NCI-H146 treated with DMSO at 0.1 percent for 48 hours (cell line): ENCODE results near the gene WDR37.
"Not testable (repeated sequence)": the region's sequence is repeated elsewhere in the genome, so short reads cannot be mapped to it uniquely, and the experiment has no call there.

Source experiments
- DNase-seq: peaks from one replicate; lab custom pipeline; 2025; ENCODE audit not compliant: unreplicated experiment; lab: John Stamatoyannopoulos, UW

Gene WDR37

DNA sequence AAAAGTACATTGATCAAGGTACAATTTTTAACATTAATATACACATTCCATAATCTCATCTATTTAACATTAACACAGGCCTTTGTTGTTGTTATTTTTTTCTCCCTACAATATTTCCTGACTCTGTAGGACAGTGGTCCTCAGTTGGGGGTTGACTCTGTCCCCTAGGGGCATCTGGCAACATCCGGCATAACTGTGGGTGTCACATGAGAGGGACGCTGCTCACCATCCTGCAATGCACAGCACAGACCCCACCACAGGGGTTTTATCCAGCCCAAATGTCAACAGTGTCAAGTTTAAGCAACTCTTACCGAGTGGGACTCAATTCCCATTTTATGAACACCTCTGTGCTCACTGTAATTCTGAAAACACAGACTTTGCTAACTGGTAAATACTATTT lies 16.1 kb upstream of the WDR37 start:
- DNase-seq = no peak

DNA sequence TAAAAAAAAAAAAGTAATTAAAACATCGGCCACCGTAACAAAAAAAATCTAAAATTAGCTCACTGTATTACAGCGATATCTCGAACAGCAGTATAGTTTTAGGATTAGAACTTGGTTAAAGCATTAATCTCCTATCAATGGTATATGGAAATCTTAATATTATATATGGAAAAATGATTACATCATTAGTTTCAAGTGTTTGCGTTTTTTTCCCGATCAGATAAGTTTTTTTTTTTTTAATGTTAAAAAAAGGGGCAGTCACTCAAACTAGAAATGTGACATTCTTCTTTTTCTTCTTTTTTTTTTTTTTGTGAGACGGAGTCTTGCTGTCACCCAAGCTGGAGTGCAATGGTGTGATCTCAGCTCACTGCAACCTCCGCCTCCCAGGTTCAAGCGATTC lies 14.7 kb upstream of the WDR37 start:
- no peak for DNase-seq

DNA sequence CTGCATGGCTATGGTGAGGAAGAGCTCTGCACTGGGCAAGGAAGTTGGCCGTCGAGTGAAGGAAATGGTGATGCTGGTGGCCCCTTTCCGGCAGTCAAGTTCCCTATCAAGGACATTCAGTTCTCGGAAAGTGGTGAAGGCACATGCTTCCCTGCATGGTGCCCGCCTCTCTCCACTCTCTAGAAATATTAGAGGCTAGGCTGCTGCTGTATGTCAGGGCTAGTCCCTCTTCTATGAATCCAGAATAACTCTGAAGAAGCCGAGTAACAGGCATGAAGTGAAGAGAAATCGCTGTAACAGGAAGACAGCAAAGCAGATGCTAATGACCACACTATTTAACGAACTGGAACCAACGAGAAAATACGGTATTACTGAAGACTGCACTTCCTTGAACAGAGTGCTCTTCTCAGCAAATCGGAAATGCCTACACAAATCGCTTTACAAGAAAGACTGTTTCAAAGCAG lies 12.6 kb upstream of the WDR37 start:
- no peak for DNase-seq

DNA sequence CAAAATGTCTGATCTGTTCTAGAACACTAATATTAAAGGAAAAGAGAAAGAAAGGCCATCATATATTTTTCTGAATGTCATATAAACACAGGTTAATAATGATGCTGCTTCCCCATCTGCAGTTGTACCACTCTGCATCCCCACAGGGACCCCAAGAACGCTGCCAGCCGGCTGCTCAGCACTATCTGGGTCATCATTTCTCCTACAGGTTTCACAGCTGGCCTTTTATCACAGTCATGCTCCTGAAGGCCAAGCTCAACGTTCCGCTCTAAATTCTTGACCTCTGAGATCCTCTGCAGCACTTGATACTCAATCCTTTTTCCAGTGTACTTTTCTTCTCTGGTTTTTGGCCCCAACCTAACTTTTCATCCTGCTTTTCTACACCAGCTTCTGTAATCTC lies 12.0 kb upstream of the WDR37 start:
- DNase-seq = no peak

DNA sequence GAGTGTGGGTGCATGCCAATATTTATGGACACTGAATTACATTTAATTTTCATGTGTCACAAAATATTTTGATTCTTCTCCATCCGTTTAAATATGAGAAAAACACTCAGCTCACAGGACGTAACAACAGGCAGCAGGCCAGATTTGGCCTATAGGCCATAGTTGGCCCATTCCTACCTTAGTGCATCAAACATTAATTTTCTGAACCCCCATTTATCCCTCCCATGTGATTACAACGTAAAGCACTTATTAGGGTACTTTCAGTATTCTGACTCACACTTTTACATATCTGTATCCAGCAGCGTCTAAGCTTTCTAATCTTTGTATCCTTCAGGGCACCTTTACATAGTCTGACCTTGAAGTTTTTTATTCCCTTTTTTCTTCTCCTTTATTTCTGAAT lies 11.2 kb upstream of the WDR37 start:
- DNase-seq = no peak

DNA sequence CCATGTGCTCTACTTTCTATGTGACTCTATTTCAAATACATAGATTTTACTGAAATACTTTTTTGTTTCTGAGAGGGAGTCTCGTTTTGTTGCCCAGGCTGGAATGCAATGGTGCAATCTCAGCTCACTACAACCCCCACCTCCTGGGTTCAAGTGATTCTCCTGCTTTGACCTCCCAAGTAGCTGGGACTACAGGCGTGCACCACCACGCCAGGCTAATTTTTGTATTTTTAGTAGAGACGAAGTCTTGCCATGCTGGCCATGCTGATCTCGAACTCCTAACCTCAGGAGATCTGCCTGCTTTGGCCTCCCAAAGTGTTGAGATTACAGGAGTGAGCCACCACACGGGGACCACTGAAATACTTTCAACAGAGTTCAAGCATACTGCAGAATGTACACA lies 10.8 kb upstream of the WDR37 start:
- no peak for DNase-seq

DNA sequence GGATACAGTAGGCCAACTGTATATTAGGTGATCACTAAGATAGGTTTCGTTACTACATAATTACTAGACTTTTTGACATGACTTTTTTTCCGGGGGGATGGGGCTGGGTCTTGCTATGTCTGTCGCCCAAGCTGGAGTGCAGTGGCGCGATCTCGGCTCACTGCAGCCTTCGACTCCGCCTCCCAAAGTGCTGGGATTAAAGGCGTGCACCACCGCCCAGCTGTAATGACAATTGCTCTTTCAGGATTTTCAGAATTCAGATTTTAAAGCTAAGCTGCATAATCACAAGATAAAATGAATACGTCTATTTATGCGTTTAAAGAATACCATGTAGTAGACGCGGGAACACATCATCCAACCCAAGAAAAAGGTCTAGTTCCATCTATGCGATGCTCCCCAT lies 8.2 kb upstream of the WDR37 start:
- no peak for DNase-seq

DNA sequence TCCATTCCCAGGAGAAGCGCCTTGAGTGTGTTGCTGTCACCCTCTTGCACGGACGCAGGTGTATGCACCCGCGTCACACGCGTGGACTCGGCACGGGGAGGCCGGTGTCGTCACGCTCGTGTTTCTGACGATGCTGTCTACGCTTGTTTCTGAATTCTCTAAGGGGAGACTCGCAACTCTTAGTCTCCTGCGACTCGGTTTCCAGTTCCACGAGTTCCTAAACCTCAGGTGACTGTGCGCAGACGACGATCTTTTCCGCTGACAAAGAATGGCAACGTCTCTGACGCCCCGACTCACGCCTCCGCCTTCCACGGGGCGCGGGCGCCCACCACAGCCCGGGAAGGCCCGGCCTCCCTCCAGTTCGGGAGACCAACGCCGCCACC lies 7.8 kb upstream of the WDR37 start:
- no peak for DNase-seq

DNA sequence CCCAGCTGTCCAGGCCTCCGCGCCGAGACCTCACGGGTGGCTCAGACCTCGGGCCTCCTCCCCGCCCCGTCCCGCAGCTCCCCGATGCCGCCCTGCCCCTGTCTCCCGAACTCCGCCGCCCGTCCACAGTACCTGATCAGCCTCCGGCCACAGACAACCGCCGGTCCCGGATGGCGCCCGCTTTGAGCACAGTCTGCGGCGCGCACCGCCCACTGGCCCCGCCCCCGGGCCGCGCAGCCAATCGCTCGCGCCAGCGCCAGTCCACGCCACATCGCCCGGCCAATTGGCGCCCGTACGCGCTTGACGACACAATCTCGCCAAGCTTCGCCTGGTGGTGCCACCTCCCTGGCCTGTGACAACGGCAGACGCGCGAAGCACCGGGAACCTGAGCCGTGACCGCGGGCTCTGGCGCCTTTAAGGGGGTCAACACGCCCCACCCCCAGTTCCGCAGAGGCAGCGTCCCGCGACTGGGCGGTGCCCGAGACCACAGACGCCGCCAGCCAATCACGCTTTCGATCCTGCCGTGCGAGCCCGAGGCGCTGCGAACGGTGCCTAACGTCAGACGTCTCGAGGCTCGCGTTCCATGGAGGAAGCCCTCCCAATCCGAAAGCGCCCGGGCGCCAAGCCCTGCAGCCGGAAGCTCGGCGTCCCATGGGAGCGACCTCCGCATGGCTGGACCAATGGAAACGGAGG lies 7.3 kb upstream of the WDR37 start, which contains the start of gene IDI1:
Gene IDI1, minus strand, starts transcription at position 388 of the 693 bp plus-strand sequence. Its CDS starts 116 bp downstream, at position 272.
- DNase-seq = peak; percentile 100

DNA sequence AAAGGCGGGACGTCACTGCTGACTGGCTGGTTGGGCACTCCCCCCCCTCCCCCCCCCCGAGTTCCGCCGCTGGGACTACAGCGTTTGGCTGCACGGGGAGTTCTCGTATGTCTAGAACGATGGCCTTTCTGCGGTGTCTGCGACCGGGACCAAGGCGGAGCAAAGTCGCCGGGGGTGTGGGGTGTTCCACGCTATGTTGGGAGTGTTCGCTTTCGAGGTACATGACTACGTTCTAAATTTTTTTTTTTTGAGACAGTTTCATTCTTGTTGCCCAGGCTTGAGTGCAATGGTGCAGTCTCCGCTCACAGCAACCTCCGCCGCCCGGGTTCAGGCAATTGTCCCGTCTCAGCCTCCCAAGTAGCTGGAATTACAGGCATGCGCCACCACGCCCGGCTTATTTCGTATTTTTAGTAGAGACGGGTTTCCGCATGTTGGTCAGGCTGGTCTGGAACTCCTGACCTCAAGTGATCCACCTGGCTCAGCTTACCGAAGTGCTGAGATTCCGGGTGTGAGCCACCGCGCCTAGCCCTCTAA lies 6.7 kb upstream of the WDR37 start:
- no peak for DNase-seq

DNA sequence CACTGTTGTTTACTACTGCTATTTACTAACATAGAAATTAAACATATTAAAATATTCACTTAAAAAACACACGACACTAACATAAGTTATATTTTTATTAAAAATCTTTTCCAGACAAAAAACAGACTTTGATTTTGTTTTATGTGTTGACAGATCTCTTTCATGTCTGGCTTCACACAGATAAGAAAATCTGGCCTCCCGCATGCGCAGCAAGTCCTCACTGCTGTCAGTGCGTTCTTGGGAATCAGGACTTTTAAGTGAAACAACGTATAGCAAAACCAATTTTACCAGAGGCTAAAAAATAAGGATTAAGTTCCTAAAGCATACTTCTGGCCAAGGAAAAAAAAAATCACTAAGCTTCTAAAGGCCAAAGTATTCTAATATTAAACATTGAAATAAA lies 6.0 kb upstream of the WDR37 start:
- DNase-seq = no peak

DNA sequence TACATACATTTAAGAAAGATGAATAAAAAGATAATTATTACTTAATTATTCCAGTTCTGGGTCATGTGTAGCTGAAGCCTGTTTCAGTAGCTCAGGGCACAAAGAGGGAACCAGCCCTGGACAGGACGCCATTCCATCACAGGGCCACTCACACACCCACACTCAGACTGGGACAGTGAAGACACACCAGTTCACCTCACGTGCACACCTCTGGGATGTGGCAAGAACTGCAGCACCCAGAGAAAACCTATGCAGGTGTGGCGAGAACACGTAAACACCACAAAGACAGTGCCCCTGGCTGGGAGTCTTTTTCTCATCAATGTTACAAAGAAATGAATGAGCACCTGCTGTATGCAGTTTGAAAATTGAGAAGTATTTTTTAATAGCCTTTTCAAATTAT lies 5.6 kb upstream of the WDR37 start:
- DNase-seq = no peak

DNA sequence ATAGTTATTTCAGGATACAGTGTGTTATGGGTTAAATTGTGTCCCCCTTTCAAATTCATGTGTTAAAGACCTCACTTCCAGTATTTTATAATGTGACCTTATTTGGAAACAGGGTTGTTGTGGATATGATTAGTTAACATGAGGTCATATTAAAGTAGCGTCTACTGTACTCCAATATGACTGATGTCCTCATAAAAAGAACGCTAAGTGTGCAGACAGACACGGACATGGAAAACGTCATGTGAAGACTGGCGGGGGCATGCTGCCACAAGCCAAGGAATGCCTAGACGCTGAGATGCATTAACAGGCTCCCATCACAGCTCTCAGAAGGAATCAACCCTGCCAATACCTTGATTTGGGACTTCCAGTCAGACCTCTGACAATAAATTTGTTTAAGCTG lies 1.5 kb upstream of the WDR37 start:
- DNase-seq = no peak

DNA sequence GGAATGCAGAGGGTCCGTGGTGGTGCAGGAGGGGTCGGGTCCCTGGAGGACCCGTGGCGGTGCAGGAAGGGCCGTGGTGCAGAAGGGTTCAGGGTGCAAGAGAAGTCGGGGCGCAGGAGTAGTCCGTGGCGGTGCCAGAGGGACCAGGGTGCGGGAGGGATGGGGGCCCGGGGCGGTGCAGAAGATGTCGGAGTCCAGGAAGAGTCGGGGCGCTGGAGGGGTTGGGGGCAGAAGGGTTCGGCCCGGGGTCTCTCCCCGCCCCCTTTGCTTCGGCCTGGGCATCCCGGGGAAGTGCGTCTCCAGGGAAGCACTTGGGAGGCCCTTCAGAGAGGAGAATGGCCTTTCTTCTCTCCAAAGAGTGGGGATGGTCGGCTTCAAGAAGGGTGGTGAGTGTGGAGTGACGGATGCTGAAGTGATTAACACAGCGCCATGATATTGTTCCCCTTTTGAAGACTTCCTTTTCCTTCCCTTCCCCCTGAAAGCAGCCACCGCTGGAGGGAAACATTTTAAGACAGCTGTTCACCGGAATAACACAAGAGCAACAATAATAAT lies 997 bp downstream of the WDR37 start:
- no peak for DNase-seq

DNA sequence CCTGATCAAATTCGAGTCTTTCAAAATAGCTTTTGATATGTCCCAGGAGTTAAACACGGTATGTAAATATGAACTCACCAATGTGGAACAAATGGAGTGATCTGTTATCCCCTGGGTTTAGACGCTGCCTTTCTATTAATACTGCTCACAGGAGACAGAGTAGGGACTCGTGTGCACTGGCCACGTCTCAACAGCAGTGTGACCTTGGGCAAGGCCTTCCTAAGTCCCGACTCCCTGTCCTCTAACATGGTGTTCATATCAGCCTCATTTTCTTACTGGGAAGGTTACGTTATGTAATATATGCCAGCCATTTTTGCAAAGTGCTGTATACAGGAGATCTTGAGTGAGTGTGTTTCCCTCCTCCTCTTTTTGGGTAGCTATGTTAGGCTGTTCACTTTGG lies 1.8 kb downstream of the WDR37 start:
- DNase-seq = no peak

DNA sequence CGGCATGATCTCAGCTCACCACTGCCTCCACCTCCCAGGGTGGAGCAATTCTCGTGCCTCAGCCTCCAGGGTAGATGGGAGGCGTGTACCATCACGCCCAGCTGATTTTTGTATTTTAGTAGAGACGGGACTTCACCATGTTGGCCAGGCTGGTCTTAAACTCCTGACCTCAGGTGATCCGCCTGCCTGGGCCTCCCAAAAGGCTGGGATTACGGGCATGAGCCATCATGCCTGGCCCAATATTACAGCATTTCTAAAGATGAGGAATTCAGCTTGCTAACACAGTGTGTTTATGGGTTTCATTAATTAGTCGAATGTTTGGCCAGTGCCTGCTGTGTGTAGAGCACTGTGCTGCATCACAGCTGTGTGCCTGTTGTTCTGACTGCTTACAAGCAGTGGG lies 3.7 kb downstream of the WDR37 start:
- no peak for DNase-seq

DNA sequence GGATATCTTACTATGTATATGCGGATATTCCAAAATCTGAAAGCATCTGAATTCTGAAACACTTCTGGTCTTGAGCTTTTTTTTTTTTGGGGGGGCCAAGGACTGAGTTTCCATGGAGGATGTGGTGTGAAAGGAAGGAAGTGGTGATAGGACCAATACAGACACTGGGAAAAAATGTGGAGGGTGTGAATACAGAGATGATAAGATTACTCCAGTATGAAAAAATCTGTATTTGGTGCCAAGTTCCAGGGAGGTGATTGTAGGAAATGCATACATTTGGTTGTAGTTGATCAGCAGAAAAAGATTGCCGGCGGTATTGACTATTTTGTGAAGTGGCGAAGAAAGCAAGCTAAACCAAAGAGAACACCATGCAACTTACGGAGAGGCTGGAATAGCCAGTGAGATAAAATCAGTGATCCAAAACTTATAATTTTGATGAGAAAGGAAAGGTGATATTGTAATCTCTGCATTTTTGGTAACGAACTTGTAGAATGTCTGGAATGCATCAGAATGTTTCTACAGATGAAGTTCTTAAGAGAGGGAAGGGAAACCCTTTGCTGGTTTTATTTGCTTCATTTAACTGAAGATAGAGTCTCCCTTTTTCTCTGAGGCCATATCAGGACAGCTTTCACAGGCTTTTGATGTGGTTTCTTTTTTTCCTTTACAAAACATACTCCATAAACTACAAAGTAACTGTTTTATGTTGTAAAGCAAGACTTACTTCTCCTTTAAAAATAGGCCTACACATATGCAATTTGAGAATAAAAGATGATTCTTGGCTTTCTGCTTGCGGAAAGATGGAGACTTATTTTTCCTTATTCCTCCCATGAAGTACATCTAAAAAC lies 6.0 kb downstream of the WDR37 start:
- no peak for DNase-seq

DNA sequence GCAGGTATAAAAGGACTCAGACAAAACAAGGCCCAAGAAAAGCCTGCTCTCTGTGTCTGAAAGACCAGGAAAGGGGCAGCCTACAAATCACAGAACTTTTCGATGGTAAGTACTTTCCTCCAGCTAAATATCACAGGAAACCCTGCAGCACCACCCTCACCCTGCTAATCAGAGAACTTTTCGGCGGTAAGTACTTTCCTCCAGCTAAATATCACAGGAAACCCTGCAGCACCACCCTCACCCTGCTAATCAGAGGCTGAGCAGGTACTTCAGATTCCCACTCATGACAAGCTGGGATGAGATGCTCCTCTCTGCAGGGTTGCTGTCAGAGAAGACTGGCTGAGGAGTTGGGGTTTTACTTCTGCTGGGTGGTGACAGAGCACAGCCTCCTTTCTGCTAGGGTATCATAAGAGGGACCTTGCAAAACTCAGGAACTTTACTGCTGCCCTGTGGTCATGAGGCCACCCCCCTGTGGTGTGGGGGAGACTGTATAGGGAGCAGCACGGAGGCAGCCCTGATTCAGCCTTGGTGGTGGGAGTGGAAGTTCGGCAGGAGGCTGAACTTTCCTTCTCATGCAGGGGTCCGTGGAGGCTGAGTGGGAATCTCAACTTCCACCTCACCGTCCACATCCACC lies 7.2 kb downstream of the WDR37 start:
- DNase-seq = no peak

DNA sequence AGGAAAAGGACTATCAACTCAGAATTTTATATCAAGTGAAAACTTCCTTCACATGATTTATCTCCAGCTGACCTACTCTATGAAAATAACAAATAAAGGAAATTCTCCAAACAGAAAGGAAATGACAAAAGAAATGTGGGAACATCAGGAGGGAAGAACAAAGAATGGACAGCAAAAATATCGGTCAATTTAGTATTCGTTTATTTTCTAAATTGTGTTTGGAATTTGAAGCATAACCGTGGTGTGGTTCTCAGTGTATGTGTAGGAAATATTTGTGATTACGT lies 8.7 kb downstream of the WDR37 start:
- DNase-seq = no peak

DNA sequence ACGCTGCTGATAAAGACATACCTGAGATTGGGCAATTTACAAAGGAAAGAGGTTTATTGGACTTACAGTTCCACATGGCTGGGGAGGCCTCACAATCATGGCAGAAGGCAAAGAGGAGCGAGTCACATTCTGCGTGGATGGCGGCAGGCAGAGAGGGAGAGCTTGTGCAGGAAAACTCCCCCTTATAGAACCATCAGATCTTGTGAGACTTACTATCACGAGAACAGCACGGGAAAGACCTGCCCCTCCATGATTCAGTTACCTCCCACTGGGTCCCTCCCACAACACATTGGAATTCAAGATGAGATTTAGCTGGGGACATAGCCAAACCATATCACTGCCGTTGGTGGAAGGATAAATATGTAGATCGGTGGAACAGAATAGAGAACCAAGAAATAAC lies 10.5 kb downstream of the WDR37 start:
- DNase-seq = not testable (repeated sequence)
